GM13977 (cell line): ENCODE data around the gene ADCY5.

Experiments
- DNase-seq: peaks from one replicate; pipeline ENCODE4 v3.0.0; 2012; ENCODE audit warnings: low spot score
- in situ Hi-C: fragments of 300-500 bp; cut with MboI; formaldehyde crosslinking; loops from one replicate; pipeline ENCODE4 v1.12.0; 2022; ENCODE audit warnings: low sequenced_read_pairs, low pct_unique_long_range_greater_than_20kb, mixed read lengths, inconsistent platforms; ENCODE audit not compliant: unreplicated experiment
- TF ChIP-seq, protein P1 (sequence below): IDR thresholded peaks from 2 replicates; pipeline ENCODE4 v1.5.1; 2012; ENCODE audit warnings: mild to moderate bottlenecking, control low read depth; ENCODE audit not compliant: insufficient read depth; ENCODE audit errors: extremely low read depth, missing control alignments

Gene ADCY5

DNA sequence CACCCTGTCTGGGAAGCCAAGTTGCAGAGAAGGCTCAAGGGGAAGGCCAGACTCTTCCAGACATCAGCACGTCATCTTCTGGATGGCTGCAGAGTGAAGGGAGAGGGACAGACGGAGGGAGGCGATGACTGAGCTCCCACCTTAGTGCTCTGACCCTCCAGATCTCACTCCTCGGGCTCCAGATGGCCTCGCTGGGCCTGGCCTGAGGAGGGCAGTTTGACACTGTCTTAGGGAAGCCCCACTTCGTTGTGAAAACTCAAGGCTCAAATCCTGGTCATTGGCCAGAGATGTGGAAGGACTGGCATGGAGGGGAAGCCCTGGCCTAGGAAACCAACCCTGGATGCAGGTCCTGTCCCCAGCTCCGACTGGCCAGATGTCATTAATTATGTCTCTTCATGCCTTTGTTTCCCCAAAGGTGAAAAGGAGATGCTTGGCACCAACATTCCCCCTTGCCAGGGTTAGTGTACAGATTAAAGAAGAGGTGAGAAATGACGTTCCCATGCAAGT, 70.4 kb downstream of the ADCY5 start:
- TF ChIP-seq, protein P1, sequence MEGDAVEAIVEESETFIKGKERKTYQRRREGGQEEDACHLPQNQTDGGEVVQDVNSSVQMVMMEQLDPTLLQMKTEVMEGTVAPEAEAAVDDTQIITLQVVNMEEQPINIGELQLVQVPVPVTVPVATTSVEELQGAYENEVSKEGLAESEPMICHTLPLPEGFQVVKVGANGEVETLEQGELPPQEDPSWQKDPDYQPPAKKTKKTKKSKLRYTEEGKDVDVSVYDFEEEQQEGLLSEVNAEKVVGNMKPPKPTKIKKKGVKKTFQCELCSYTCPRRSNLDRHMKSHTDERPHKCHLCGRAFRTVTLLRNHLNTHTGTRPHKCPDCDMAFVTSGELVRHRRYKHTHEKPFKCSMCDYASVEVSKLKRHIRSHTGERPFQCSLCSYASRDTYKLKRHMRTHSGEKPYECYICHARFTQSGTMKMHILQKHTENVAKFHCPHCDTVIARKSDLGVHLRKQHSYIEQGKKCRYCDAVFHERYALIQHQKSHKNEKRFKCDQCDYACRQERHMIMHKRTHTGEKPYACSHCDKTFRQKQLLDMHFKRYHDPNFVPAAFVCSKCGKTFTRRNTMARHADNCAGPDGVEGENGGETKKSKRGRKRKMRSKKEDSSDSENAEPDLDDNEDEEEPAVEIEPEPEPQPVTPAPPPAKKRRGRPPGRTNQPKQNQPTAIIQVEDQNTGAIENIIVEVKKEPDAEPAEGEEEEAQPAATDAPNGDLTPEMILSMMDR, result no peak
- in situ Hi-C loops, result no loop called here

GRCh38 chr3:123377243-123377740, 71.6 kb downstream of the ADCY5 start:
- in situ Hi-C loops, result no loop called here
- no peak for DNase-seq
- TF ChIP-seq, protein P1, result no peak

More for the DNA sequence above, 70.4 kb downstream of the ADCY5 start:
- no peak for DNase-seq

DNA sequence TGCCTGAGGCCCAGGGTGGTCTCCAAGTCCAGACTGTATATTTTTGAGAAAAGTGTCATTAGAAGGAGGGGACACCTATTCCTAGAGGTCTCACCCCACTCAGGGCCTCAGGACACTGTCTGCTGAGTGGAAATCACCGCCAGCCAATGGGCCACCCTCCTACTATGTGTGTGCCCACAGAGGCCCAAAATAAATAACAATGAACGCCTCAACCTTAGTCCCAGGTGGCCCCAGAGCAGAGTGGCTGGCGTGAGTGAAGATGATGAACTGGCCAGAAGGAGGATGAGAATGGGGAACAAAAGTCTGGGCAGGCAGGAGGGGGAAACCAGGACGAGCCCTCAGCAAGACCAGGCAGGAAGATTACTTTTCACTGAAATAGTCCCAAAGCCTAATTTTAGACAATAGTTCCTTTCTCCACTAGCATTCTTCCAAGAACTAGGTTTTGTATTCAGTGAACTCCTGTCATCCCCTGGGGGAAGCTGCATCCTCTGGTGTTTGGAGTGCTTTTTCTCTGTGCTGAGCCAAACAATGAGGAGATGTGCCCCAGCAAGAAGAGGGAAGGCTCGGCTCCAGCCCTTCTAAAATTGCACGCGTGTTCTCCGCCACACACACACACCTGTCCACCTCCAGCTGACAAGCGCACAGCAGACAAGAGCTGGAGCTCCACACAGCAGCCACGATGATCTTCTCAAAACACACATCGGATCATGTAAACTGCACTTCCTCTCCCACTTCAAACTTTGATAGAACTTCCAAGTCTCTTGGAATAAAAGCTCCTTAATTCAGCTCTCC, 72.2 kb downstream of the ADCY5 start:
- no peak for DNase-seq
- in situ Hi-C loops, result no loop called here
- TF ChIP-seq, protein P1, result no peak

- no peak for DNase-seq
- TF ChIP-seq, protein P1, result no peak
- in situ Hi-C loops, result no loop called here
Observed at GRCh38 chr3:123375014-123375940, 73.6 kb downstream of the ADCY5 start.

- in situ Hi-C loops, result no loop called here
- no peak for DNase-seq
- TF ChIP-seq, protein P1, result no peak
Observed at GRCh38 chr3:123374016-123374415, 74.9 kb downstream of the ADCY5 start.

- DNase-seq, result no peak
- in situ Hi-C loops, result no loop called here
- TF ChIP-seq, protein P1, result no peak
Observed at GRCh38 chr3:123373474-123373987, 75.4 kb downstream of the ADCY5 start.
